HG03342 (cell line): ENCODE measurements around the gene CCDC186.

Experiments used
- ATAC-seq: cut with Tn5 transposase; IDR thresholded peaks from one replicate; pipeline ENCODE4 v1.9.1; 2021; ENCODE audit warnings: mild to moderate bottlenecking, moderate library complexity; ENCODE audit not compliant: unreplicated experiment

Gene CCDC186

GRCh38 chr10:114173921-114174694, at the start of gene CCDC186:
TSS of gene CCDC186 (minus strand) at chr10:114174203. CDS start at chr10:114163268, 10,935 bp downstream.
- peak; percentile 99 for ATAC-seq

GRCh38 chr10:114223066-114223465, 49.1 kb upstream of the CCDC186 start:
- no peak for ATAC-seq

- no peak for ATAC-seq
Observed at GRCh38 chr10:114221235-114221634, 47.2 kb upstream of the CCDC186 start.

GRCh38 chr10:114220281-114220680, 46.3 kb upstream of the CCDC186 start:
- no peak for ATAC-seq

- ATAC-seq, result no peak
Observed at GRCh38 chr10:114215033-114215432, 41.0 kb upstream of the CCDC186 start.

GRCh38 chr10:114212153-114212552, 38.1 kb upstream of the CCDC186 start:
- ATAC-seq, result no peak

- ATAC-seq, result no peak
Observed at GRCh38 chr10:114208351-114208750, 34.3 kb upstream of the CCDC186 start.

GRCh38 chr10:114207349-114207748, 33.3 kb upstream of the CCDC186 start:
- ATAC-seq, result no peak

- no peak for ATAC-seq
Observed at GRCh38 chr10:114206902-114207301, 32.9 kb upstream of the CCDC186 start.

GRCh38 chr10:114202812-114203211, 28.8 kb upstream of the CCDC186 start:
- ATAC-seq, result no peak

GRCh38 chr10:114199239-114199638, 25.2 kb upstream of the CCDC186 start:
- ATAC-seq, result no peak

GRCh38 chr10:114195079-114195478, 21.1 kb upstream of the CCDC186 start:
- peak; percentile 93 for ATAC-seq

GRCh38 chr10:114189700-114190099, 15.7 kb upstream of the CCDC186 start:
- ATAC-seq, result no peak

GRCh38 chr10:114188900-114189299, 14.9 kb upstream of the CCDC186 start:
- no peak for ATAC-seq

- no peak for ATAC-seq
Observed at GRCh38 chr10:114188001-114188400, 14.0 kb upstream of the CCDC186 start.

- ATAC-seq, result no peak
Observed at GRCh38 chr10:114184276-114184675, 10.3 kb upstream of the CCDC186 start.

GRCh38 chr10:114183563-114183962, 9.6 kb upstream of the CCDC186 start:
- ATAC-seq, result no peak

GRCh38 chr10:114181971-114182370, 8.0 kb upstream of the CCDC186 start:
- no peak for ATAC-seq

GRCh38 chr10:114180937-114181336, 6.9 kb upstream of the CCDC186 start:
- ATAC-seq, result no peak

GRCh38 chr10:114179747-114180146, 5.7 kb upstream of the CCDC186 start:
- ATAC-seq, result no peak

GRCh38 chr10:114179148-114179547, 5.1 kb upstream of the CCDC186 start, which contains the start of gene TDRD1:
TSS of gene TDRD1 (plus strand) at chr10:114179353. CDS start at chr10:114187832, 8,479 bp downstream.
- no peak for ATAC-seq

GRCh38 chr10:114176511-114176910, 2.5 kb upstream of the CCDC186 start:
- ATAC-seq, result no peak

GRCh38 chr10:114175667-114176066, 1.7 kb upstream of the CCDC186 start:
- no peak for ATAC-seq
